Ovary (tissue), 3 donors: Measurements from ENCODE around the gene ANGPT4.

Experiments used
- EP300 ChIP-seq: sonication (generic); formaldehyde crosslinking; IDR thresholded peaks from one replicate; pipeline ENCODE4 v1.6.1; 2017; ENCODE audit warnings: antibody characterized with exemption
- POLR2A ChIP-seq: fragments of 450-650 bp; IDR thresholded peaks from one replicate; pipeline ENCODE4 v1.6.1; 2017; ENCODE audit warnings: antibody characterized with exemption, mild to moderate bottlenecking, moderate library complexity
- TF ChIP-seq, protein P1 (sequence below), 3 donors: fragments of 450-650 bp in 2 of 3; fragments of 200-600 bp in 1 of 3; IDR thresholded peaks; one replicate each; pipeline versions ENCODE4 v1.5.1 to v1.8.0; 2016 to 2022; ENCODE audit warnings: antibody characterized with exemption in 3 of 3, mild to moderate bottlenecking in 1 of 3
- donor health status: DM: no; HTN: no; CAD: no.

DNA sequence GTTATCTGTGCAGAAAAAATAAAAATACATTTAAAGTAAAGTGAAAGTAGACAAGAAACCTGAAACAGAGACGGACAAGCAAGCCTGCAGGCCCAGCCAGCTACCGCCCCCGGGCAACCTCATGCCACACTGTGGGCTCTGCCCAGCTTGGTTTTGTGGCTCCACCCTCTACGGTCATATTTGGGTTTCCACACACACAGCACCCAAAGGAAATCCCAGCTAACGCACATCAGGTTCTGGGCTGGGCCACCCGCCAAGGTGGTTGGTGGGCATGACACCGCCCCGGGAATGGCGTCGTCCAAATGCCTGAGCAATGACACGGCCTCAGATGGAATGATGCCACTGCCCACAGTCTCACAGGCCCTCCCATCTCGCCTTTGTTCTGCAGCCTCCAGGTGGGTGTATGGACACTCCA, 59.8 kb downstream of the ANGPT4 start:
- TF ChIP-seq POLR2A (no peak), EP300 (no peak)
- TF ChIP-seq, protein P1, sequence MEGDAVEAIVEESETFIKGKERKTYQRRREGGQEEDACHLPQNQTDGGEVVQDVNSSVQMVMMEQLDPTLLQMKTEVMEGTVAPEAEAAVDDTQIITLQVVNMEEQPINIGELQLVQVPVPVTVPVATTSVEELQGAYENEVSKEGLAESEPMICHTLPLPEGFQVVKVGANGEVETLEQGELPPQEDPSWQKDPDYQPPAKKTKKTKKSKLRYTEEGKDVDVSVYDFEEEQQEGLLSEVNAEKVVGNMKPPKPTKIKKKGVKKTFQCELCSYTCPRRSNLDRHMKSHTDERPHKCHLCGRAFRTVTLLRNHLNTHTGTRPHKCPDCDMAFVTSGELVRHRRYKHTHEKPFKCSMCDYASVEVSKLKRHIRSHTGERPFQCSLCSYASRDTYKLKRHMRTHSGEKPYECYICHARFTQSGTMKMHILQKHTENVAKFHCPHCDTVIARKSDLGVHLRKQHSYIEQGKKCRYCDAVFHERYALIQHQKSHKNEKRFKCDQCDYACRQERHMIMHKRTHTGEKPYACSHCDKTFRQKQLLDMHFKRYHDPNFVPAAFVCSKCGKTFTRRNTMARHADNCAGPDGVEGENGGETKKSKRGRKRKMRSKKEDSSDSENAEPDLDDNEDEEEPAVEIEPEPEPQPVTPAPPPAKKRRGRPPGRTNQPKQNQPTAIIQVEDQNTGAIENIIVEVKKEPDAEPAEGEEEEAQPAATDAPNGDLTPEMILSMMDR (IDR thresholded peaks at IDR 0.05), result no peak
